Endothelial cell (in vitro differentiated cells): ENCODE data around the gene PTPN21. TPM values are rescaled to one million over a fixed set of nuclear protein-coding genes. Genes with fewer than 3 reads are reported as not detected.

ENCODE experiments used
- DNase-seq: peaks from one replicate; pipeline ENCODE4 v3.0.0; 2021; ENCODE audit warnings: low spot score
- H3K27ac Mint-ChIP-seq: one replicate; pipeline ENCODE4 v1.8.0; 2021; ENCODE audit warnings: mixed read lengths, inconsistent platforms; ENCODE audit not compliant: unreplicated experiment
- H3K27me3 Mint-ChIP-seq: one replicate; pipeline ENCODE4 v1.8.0; 2021; ENCODE audit warnings: mild to moderate bottlenecking, moderate library complexity, mixed read lengths, inconsistent platforms; ENCODE audit not compliant: unreplicated experiment
- H3K36me3 Mint-ChIP-seq: one replicate; pipeline ENCODE4 v1.8.0; 2021; ENCODE audit warnings: mild to moderate bottlenecking, low read depth, mixed read lengths, inconsistent platforms; ENCODE audit not compliant: unreplicated experiment
- H3K4me1 Mint-ChIP-seq: one replicate; pipeline ENCODE4 v1.8.0; 2021; ENCODE audit warnings: mild to moderate bottlenecking, mixed read lengths, inconsistent platforms; ENCODE audit not compliant: unreplicated experiment
- H3K4me3 Mint-ChIP-seq: one replicate; pipeline ENCODE4 v1.8.0; 2021; ENCODE audit warnings: mild to moderate bottlenecking, mixed read lengths, inconsistent platforms; ENCODE audit not compliant: unreplicated experiment
- H3K9me3 Mint-ChIP-seq: one replicate; pipeline ENCODE4 v1.8.0; 2021; ENCODE audit warnings: mixed read lengths, inconsistent platforms; ENCODE audit not compliant: unreplicated experiment
- CTCF ChIP-seq: fragments of 200-600 bp; sonication (generic); IDR thresholded peaks from one replicate; pipeline ENCODE4 v1.5.0; 2021; ENCODE audit warnings: antibody characterized with exemption; ENCODE audit not compliant: unreplicated experiment
- total RNA-seq: library from RNA; stranded (reverse); fragmentation: NEBNext Ultra II Directional; extraction: Animal tissue kit (Norgen Biotek cat#: 25700); gene quantifications from one replicate; pipeline ENCODE4 v1.2.1, GENCODE V29; 2021; ENCODE audit not compliant: unreplicated experiment

The PTPN21 gene
- total RNA-seq, 1 donor from 2014 or later: 22.1 TPM

- TF ChIP-seq CTCF: no peak
- H3K27me3 Mint-ChIP-seq: no peaks in the 10 kb centered on the region
- H3K27ac Mint-ChIP-seq: no peak overlapping the region
- no peaks in the 10 kb centered on the region for H3K4me1 Mint-ChIP-seq
- DNase-seq: no peak
- no peak overlapping the region for H3K4me3 Mint-ChIP-seq
- no peaks in the 10 kb centered on the region for H3K9me3 Mint-ChIP-seq
- H3K36me3 Mint-ChIP-seq: no peaks in the 10 kb centered on the region
These were observed 32.4 kb downstream of the PTPN21 start for GRCh38 chr14:88522393-88522792.

- no peaks in the 10 kb centered on the region for H3K27me3 Mint-ChIP-seq
- no peak for TF ChIP-seq CTCF
- no peak overlapping the region for H3K27ac Mint-ChIP-seq
- H3K4me3 Mint-ChIP-seq: no peak overlapping the region
- H3K4me1 Mint-ChIP-seq: no peaks in the 10 kb centered on the region
- no peaks in the 10 kb centered on the region for H3K36me3 Mint-ChIP-seq
- DNase-seq: no peak
- H3K9me3 Mint-ChIP-seq: no peaks in the 10 kb centered on the region
These were observed 33.0 kb downstream of the PTPN21 start for GRCh38 chr14:88521818-88522217.

- Mint-ChIP-seq H3K27ac (no peak overlapping the region), H3K4me1 (no peaks in the 10 kb centered on the region), H3K36me3 (peaks cover 6% of the 10 kb centered on the region), H3K9me3 (no peaks in the 10 kb centered on the region), H3K27me3 (no peaks in the 10 kb centered on the region), H3K4me3 (no peak overlapping the region)
- DNase-seq: no peak
- no peak for TF ChIP-seq CTCF
These were observed 34.9 kb downstream of the PTPN21 start for GRCh38 chr14:88519907-88520306.

GRCh38 chr14:88518592-88519512 is 36.0 kb downstream of the PTPN21 start:
- H3K36me3 Mint-ChIP-seq: peaks cover 6% of the 10 kb centered on the region
- no peak for DNase-seq
- no peak for TF ChIP-seq CTCF

GRCh38 chr14:88516861-88517357 is 37.9 kb downstream of the PTPN21 start:
- Mint-ChIP-seq H3K4me3 (no peak overlapping the region), H3K4me1 (no peaks in the 10 kb centered on the region), H3K27me3 (no peaks in the 10 kb centered on the region), H3K27ac (no peak overlapping the region), H3K9me3 (no peaks in the 10 kb centered on the region), H3K36me3 (peaks cover 6% of the 10 kb centered on the region)
- no peak for DNase-seq
- no peak for TF ChIP-seq CTCF

More at GRCh38 chr14:88518592-88519512, 36.0 kb downstream of the PTPN21 start:
- Mint-ChIP-seq H3K27ac (no peak overlapping the region), H3K4me1 (no peaks in the 10 kb centered on the region), H3K9me3 (no peaks in the 10 kb centered on the region), H3K4me3 (no peak overlapping the region), H3K27me3 (no peaks in the 10 kb centered on the region)
